Astrocyte (in vitro differentiated cells and primary cell): ENCODE data around the gene ACTN1.

Experiments
- EZH2 ChIP-seq: IDR thresholded peaks from 2 replicates; pipeline ENCODE4 v1.6.1; 2012; ENCODE audit warnings: mild to moderate bottlenecking, low read length, inconsistent platforms; ENCODE audit not compliant: insufficient read depth
- TF ChIP-seq, protein P1 (sequence below): IDR thresholded peaks from 2 replicates; pipeline ENCODE4 v1.5.1; 2011; ENCODE audit warnings: low read depth, mild to moderate bottlenecking, inconsistent platforms, low read length, moderate library complexity; ENCODE audit not compliant: insufficient read depth

DNA sequence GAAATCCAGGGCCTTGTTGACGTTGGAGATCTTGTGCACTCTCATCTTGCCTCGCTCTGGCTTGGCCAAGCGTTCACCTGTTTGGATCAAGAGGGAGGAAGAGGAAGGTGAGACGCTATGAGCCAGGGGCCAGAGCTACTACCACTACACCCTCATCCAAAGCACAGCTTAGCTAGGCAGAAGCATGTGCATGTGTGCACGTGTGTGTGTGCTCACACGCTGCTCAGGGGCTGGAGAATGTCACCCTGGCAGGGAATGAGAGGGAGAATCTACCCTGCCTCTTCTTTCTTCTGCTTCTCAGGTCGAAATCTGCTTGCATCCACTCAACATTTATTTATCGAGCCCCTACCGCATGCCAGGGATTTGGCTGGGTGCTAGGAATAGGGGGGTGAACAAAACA is 58.1 kb downstream of the ACTN1 start:
- TF ChIP-seq, protein P1, sequence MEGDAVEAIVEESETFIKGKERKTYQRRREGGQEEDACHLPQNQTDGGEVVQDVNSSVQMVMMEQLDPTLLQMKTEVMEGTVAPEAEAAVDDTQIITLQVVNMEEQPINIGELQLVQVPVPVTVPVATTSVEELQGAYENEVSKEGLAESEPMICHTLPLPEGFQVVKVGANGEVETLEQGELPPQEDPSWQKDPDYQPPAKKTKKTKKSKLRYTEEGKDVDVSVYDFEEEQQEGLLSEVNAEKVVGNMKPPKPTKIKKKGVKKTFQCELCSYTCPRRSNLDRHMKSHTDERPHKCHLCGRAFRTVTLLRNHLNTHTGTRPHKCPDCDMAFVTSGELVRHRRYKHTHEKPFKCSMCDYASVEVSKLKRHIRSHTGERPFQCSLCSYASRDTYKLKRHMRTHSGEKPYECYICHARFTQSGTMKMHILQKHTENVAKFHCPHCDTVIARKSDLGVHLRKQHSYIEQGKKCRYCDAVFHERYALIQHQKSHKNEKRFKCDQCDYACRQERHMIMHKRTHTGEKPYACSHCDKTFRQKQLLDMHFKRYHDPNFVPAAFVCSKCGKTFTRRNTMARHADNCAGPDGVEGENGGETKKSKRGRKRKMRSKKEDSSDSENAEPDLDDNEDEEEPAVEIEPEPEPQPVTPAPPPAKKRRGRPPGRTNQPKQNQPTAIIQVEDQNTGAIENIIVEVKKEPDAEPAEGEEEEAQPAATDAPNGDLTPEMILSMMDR, result no peak
- TF ChIP-seq EZH2, result no peak
